HepG2 (cell line): Measurements from ENCODE around the gene MRPL34. TPM values are rescaled to one million over a fixed set of nuclear protein-coding genes. Genes with fewer than 3 reads are reported as not detected.

ENCODE experiments used
- CSRNP1 ChIP-seq: sonication (generic); formaldehyde crosslinking; IDR thresholded peaks from 2 replicates; pipeline ENCODE4 v1.8.1; 2023; ENCODE audit warnings: mild to moderate bottlenecking, missing genetic modification reagents
- KMT2A ChIP-seq: sonication (generic); formaldehyde crosslinking; IDR thresholded peaks from 2 replicates; pipeline ENCODE4 v1.4.0; 2020; ENCODE audit warnings: missing genetic modification reagents
- REPIN1 ChIP-seq: sonication (generic); formaldehyde crosslinking; IDR thresholded peaks from 2 replicates; pipeline ENCODE4 v1.8.0; 2022; ENCODE audit warnings: missing genetic modification reagents, low read depth, mild to moderate bottlenecking, borderline replicate concordance
- SNRNP70 ChIP-seq: fragments of 200-400 bp; formaldehyde crosslinking; IDR thresholded peaks from 2 replicates; pipeline ENCODE4 v1.6.1; 2017; ENCODE audit warnings: mild to moderate bottlenecking, low read depth, low read length, moderate library complexity
- ZNF431 ChIP-seq: sonication (generic); formaldehyde crosslinking; IDR thresholded peaks from 2 replicates; pipeline ENCODE4 v1.9.0; 2022; ENCODE audit warnings: missing genetic modification reagents, low read depth, mild to moderate bottlenecking, borderline replicate concordance
- ZNF530 ChIP-seq: sonication (generic); formaldehyde crosslinking; IDR thresholded peaks from 2 replicates; pipeline ENCODE4 v1.5.0; 2020; ENCODE audit warnings: low read depth, mild to moderate bottlenecking, missing genetic modification reagents
- ZNF598 ChIP-seq: sonication (generic); formaldehyde crosslinking; IDR thresholded peaks from 2 replicates; pipeline ENCODE4 v1.5.1; 2020; ENCODE audit warnings: mild to moderate bottlenecking, missing genetic modification reagents, borderline replicate concordance
- ZNF687 ChIP-seq: sonication (generic); formaldehyde crosslinking; IDR thresholded peaks from 2 replicates; pipeline ENCODE4 v1.5.1; 2020; ENCODE audit warnings: mild to moderate bottlenecking, missing genetic modification reagents, moderate library complexity
- polyA plus RNA-seq, 8 experiments: library from polyadenylated mRNA; depleted of rRNA in 3 of 8; stranded (reverse) in 7 of 8; unstranded in 1 of 8; fragments of >200 nt; fragmentation: Illumina TruSeq in 4 of 8; extraction: Trizol in 4 of 8; gene quantifications; 2 replicates each; pipeline versions ENCODE4 v1.2.1 to v1.2.3, GENCODE V29; 2011 to 2016; ENCODE audit warnings: low read depth in 4 of 8, missing spikeins in 1 of 8, mixed read lengths in 1 of 8; ENCODE audit not compliant: insufficient read depth in 1 of 8
- total RNA-seq, 5 experiments: library from RNA; depleted of rRNA; stranded (reverse); fragments of >200 nt; fragmentation: Illumina TruSeq; extraction: Trizol; gene quantifications; 2 replicates each; pipeline ENCODE4 v1.2.3, GENCODE V29; 2016; ENCODE audit warnings: low read depth in 1 of 5
- TF ChIP-seq, protein P1 (sequence below): sonication (generic); formaldehyde crosslinking; IDR thresholded peaks from 2 replicates; pipeline ENCODE4; 2020; ENCODE audit warnings: missing genetic modification reagents, mild to moderate bottlenecking, borderline replicate concordance
- TF ChIP-seq, protein P2 (sequence below): sonication (generic); formaldehyde crosslinking; IDR thresholded peaks from 2 replicates; pipeline ENCODE4 v1.9.0; 2021; ENCODE audit warnings: missing genetic modification reagents, mild to moderate bottlenecking, borderline replicate concordance
- TF ChIP-seq, protein P3 (sequence below): fragments of 450-650 bp; IDR thresholded peaks from 2 replicates; pipeline ENCODE4 v1.6.1; 2017; ENCODE audit warnings: mild to moderate bottlenecking

The MRPL34 gene
- total and polyA plus RNA-seq, 2 of the 13 experiments (the other 11 are each of a cell fraction or from before 2014, with no cell fraction given): 74.0 to 77.3 TPM

GRCh38 chr19:17309198-17309964 is 3.7 kb downstream of the MRPL34 start, which contains the start of gene DDA1 (continued):
- peak; percentile 80 for TF ChIP-seq ZNF687 (CRISPR knock-in tag)
- TF ChIP-seq REPIN1 (CRISPR knock-in tag): no peak
- TF ChIP-seq, protein P1, sequence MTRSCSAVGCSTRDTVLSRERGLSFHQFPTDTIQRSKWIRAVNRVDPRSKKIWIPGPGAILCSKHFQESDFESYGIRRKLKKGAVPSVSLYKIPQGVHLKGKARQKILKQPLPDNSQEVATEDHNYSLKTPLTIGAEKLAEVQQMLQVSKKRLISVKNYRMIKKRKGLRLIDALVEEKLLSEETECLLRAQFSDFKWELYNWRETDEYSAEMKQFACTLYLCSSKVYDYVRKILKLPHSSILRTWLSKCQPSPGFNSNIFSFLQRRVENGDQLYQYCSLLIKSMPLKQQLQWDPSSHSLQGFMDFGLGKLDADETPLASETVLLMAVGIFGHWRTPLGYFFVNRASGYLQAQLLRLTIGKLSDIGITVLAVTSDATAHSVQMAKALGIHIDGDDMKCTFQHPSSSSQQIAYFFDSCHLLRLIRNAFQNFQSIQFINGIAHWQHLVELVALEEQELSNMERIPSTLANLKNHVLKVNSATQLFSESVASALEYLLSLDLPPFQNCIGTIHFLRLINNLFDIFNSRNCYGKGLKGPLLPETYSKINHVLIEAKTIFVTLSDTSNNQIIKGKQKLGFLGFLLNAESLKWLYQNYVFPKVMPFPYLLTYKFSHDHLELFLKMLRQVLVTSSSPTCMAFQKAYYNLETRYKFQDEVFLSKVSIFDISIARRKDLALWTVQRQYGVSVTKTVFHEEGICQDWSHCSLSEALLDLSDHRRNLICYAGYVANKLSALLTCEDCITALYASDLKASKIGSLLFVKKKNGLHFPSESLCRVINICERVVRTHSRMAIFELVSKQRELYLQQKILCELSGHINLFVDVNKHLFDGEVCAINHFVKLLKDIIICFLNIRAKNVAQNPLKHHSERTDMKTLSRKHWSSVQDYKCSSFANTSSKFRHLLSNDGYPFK (CRISPR knock-in tag): peak; percentile 70; the same call in 1 of the 2 replicates
- no peak for TF ChIP-seq ZNF530 (CRISPR knock-in tag)
- TF ChIP-seq CSRNP1 (CRISPR knock-in tag): 0 out of 2 replicates have a peak, but pooled peaks have one; percentile 33
- TF ChIP-seq, protein P2, sequence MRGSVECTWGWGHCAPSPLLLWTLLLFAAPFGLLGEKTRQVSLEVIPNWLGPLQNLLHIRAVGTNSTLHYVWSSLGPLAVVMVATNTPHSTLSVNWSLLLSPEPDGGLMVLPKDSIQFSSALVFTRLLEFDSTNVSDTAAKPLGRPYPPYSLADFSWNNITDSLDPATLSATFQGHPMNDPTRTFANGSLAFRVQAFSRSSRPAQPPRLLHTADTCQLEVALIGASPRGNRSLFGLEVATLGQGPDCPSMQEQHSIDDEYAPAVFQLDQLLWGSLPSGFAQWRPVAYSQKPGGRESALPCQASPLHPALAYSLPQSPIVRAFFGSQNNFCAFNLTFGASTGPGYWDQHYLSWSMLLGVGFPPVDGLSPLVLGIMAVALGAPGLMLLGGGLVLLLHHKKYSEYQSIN: no peak
- TF ChIP-seq ZNF598 (CRISPR knock-in tag): no peak
- no peak for TF ChIP-seq SNRNP70
- no peak for TF ChIP-seq ZNF431 (CRISPR knock-in tag)
- TF ChIP-seq, protein P3, sequence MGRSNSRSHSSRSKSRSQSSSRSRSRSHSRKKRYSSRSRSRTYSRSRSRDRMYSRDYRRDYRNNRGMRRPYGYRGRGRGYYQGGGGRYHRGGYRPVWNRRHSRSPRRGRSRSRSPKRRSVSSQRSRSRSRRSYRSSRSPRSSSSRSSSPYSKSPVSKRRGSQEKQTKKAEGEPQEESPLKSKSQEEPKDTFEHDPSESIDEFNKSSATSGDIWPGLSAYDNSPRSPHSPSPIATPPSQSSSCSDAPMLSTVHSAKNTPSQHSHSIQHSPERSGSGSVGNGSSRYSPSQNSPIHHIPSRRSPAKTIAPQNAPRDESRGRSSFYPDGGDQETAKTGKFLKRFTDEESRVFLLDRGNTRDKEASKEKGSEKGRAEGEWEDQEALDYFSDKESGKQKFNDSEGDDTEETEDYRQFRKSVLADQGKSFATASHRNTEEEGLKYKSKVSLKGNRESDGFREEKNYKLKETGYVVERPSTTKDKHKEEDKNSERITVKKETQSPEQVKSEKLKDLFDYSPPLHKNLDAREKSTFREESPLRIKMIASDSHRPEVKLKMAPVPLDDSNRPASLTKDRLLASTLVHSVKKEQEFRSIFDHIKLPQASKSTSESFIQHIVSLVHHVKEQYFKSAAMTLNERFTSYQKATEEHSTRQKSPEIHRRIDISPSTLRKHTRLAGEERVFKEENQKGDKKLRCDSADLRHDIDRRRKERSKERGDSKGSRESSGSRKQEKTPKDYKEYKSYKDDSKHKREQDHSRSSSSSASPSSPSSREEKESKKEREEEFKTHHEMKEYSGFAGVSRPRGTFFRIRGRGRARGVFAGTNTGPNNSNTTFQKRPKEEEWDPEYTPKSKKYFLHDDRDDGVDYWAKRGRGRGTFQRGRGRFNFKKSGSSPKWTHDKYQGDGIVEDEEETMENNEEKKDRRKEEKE: no peak
- no peak; the same call in 1 of the 2 replicates for TF ChIP-seq KMT2A (CRISPR knock-in tag)
